Measurements from ENCODE around the gene DNAAF9.
"Not testable (repeated sequence)": the region's sequence is repeated elsewhere in the genome, so short reads cannot be mapped to it uniquely, and the experiment has no call there.

The DNAAF9 gene

GRCh38 chr20:3426766-3427165, 19.3 kb upstream of the DNAAF9 start:
- not testable (repeated sequence) for ATAC-seq (replicated peaks); DNase-seq; H3K27ac Mint-ChIP-seq; H3K4me3 Mint-ChIP-seq; H3K9me3 Mint-ChIP-seq; H3K36me3 Mint-ChIP-seq; H3K27me3 Mint-ChIP-seq
- H3K4me1 Mint-ChIP-seq = peaks cover 10 to 13% of the 10 kb centered on the region in 2 donors

- no peak for DNase-seq
- H3K4me3 Mint-ChIP-seq = no peak overlapping the region
- H3K27ac Mint-ChIP-seq = no peak overlapping the region
These were observed 15.7 kb upstream of the DNAAF9 start for GRCh38 chr20:3423126-3423525.

GRCh38 chr20:3421985-3422384, 14.5 kb upstream of the DNAAF9 start:
- no peaks in the 10 kb centered on the region for H3K9me3 Mint-ChIP-seq
- ATAC-seq (replicated peaks) (no peak), DNase-seq (no peak)
- peaks cover 6 to 7% of the 10 kb centered on the region in 2 donors for H3K27me3 Mint-ChIP-seq
- no peak overlapping the region for H3K27ac Mint-ChIP-seq
- no peak overlapping the region for H3K4me3 Mint-ChIP-seq
- H3K36me3 Mint-ChIP-seq = no peaks in the 10 kb centered on the region
- peaks cover 0 to 3% of the 10 kb centered on the region in 2 donors for H3K4me1 Mint-ChIP-seq

More at GRCh38 chr20:3423126-3423525, 15.7 kb upstream of the DNAAF9 start:
- Mint-ChIP-seq H3K27me3 (peaks cover 6 to 7% of the 10 kb centered on the region in 2 donors), H3K4me1 (peaks cover 0 to 3% of the 10 kb centered on the region in 2 donors), H3K36me3 (no peaks in the 10 kb centered on the region), H3K9me3 (no peaks in the 10 kb centered on the region)
- ATAC-seq (replicated peaks) = no peak

GRCh38 chr20:3420211-3420707, 12.8 kb upstream of the DNAAF9 start:
- Mint-ChIP-seq H3K4me3 (no peak overlapping the region), H3K27me3 (peaks cover 6 to 9% of the 10 kb centered on the region in 2 donors), H3K36me3 (no peaks in the 10 kb centered on the region), H3K27ac (no peak overlapping the region), H3K9me3 (no peaks in the 10 kb centered on the region), H3K4me1 (peaks cover 0 to 3% of the 10 kb centered on the region in 2 donors)
- DNase-seq (peak; percentile 9), ATAC-seq (replicated peaks) (peak; percentile 95 to 98)

GRCh38 chr20:3418161-3418560, 10.7 kb upstream of the DNAAF9 start:
- H3K36me3 Mint-ChIP-seq, DNase-seq: not testable (repeated sequence)
- peaks cover 6 to 16% of the 10 kb centered on the region in 2 donors for H3K27me3 Mint-ChIP-seq

GRCh38 chr20:3414122-3414521, 6.7 kb upstream of the DNAAF9 start:
- H3K27me3 Mint-ChIP-seq = peaks cover 0 to 9% of the 10 kb centered on the region in 2 donors
- DNase-seq = no peak
- H3K4me3 Mint-ChIP-seq = no peak overlapping the region
- H3K4me1 Mint-ChIP-seq = peaks cover under 1 to 2% of the 10 kb centered on the region in 2 donors
- H3K9me3 Mint-ChIP-seq = peaks cover 2 to 4% of the 10 kb centered on the region in 2 donors
- H3K36me3 Mint-ChIP-seq = no peaks in the 10 kb centered on the region
- no peak for ATAC-seq (replicated peaks)
- no peak overlapping the region for H3K27ac Mint-ChIP-seq

More at GRCh38 chr20:3418161-3418560, 10.7 kb upstream of the DNAAF9 start:
- not testable (repeated sequence) for H3K4me1 Mint-ChIP-seq; H3K27ac Mint-ChIP-seq; H3K9me3 Mint-ChIP-seq; ATAC-seq (replicated peaks); H3K4me3 Mint-ChIP-seq

GRCh38 chr20:3413393-3413889, 6.0 kb upstream of the DNAAF9 start:
- H3K9me3 Mint-ChIP-seq = peaks cover 2 to 4% of the 10 kb centered on the region in 2 donors
- peaks cover 3 to 7% of the 10 kb centered on the region in 2 donors for H3K4me1 Mint-ChIP-seq
- peaks cover 0 to 9% of the 10 kb centered on the region in 2 donors for H3K27me3 Mint-ChIP-seq
- ATAC-seq (replicated peaks) (no peak), DNase-seq (no peak)
- H3K4me3 Mint-ChIP-seq = no peak overlapping the region
- no peak overlapping the region for H3K27ac Mint-ChIP-seq
- H3K36me3 Mint-ChIP-seq = no peaks in the 10 kb centered on the region

GRCh38 chr20:3412600-3413392, 5.3 kb upstream of the DNAAF9 start:
- peaks cover 7 to 13% of the 10 kb centered on the region in 2 donors for H3K4me1 Mint-ChIP-seq
- H3K27me3 Mint-ChIP-seq = peaks cover 0 to 9% of the 10 kb centered on the region in 2 donors
- H3K4me3 Mint-ChIP-seq = no peak overlapping the region
- DNase-seq (no peak), ATAC-seq (replicated peaks) (no peak)
- peaks cover 2 to 4% of the 10 kb centered on the region in 2 donors for H3K9me3 Mint-ChIP-seq
- H3K27ac Mint-ChIP-seq = no peak overlapping the region
- peaks cover 0 to 3% of the 10 kb centered on the region in 2 donors for H3K36me3 Mint-ChIP-seq

- Mint-ChIP-seq H3K27ac (no peak overlapping the region), H3K9me3 (peaks cover 2 to 4% of the 10 kb centered on the region in 2 donors), H3K36me3 (peaks cover 0 to 3% of the 10 kb centered on the region in 2 donors), H3K4me1 (peaks cover 15 to 24% of the 10 kb centered on the region in 2 donors), H3K4me3 (no peak overlapping the region), H3K27me3 (peaks cover 0 to 9% of the 10 kb centered on the region in 2 donors)
- no peak for DNase-seq
- no peak for ATAC-seq (replicated peaks)
These were observed 3.0 kb upstream of the DNAAF9 start for GRCh38 chr20:3410464-3410863.

GRCh38 chr20:3409417-3409816, 1.9 kb upstream of the DNAAF9 start:
- Mint-ChIP-seq H3K27me3 (no peaks in the 10 kb centered on the region), H3K9me3 (no peaks in the 10 kb centered on the region), H3K36me3 (peaks cover 0 to 3% of the 10 kb centered on the region in 2 donors), H3K27ac (peak overlapping the region; percentile 83), H3K4me1 (peaks cover 13 to 24% of the 10 kb centered on the region in 2 donors), H3K4me3 (peak overlapping the region; percentile 99 to 100)
- ATAC-seq (replicated peaks) (no peak), DNase-seq (no peak)

GRCh38 chr20:3407771-3408637, 535 bp upstream of the DNAAF9 start:
- DNase-seq = peak; percentile 45
- H3K27me3 Mint-ChIP-seq = no peaks in the 10 kb centered on the region
- H3K27ac Mint-ChIP-seq = peak overlapping the region; percentile 95
- H3K36me3 Mint-ChIP-seq = peaks cover 0 to 3% of the 10 kb centered on the region in 2 donors
- ATAC-seq (replicated peaks) = peak; percentile 71 to 77
- peak overlapping the region; percentile 99 to 100 for H3K4me3 Mint-ChIP-seq
- H3K4me1 Mint-ChIP-seq = peaks cover 13 to 24% of the 10 kb centered on the region in 2 donors
- no peaks in the 10 kb centered on the region for H3K9me3 Mint-ChIP-seq

GRCh38 chr20:3406481-3407039, 909 bp downstream of the DNAAF9 start:
- Mint-ChIP-seq H3K9me3 (no peaks in the 10 kb centered on the region), H3K27me3 (no peaks in the 10 kb centered on the region), H3K4me3 (peak overlapping the region; percentile 99 to 100), H3K4me1 (peaks cover 13 to 24% of the 10 kb centered on the region in 2 donors), H3K36me3 (peaks cover 0 to 3% of the 10 kb centered on the region in 2 donors), H3K27ac (peak overlapping the region; percentile 92)
- DNase-seq (no peak), ATAC-seq (replicated peaks) (no peak)

GRCh38 chr20:3405696-3406358, 1.6 kb downstream of the DNAAF9 start:
- DNase-seq (no peak), ATAC-seq (replicated peaks) (no peak)
- H3K36me3 Mint-ChIP-seq = peaks cover 0 to 3% of the 10 kb centered on the region in 2 donors
- H3K9me3 Mint-ChIP-seq = no peaks in the 10 kb centered on the region
- peak overlapping the region in 1 of 2 donors; percentile 100 for H3K4me3 Mint-ChIP-seq
- no peaks in the 10 kb centered on the region for H3K27me3 Mint-ChIP-seq
- peaks cover 13 to 24% of the 10 kb centered on the region in 2 donors for H3K4me1 Mint-ChIP-seq
- H3K27ac Mint-ChIP-seq = no peak overlapping the region

Measured in stimulated activated naive B cell treated with anti-CD40 and anti-IgM and Interleukin-4, amounts not matched to agents 10 μg/mL and 1 μg/mL and 100 μg/mL, for 72 hours (primary cell).